GM10248 (cell line): ENCODE measurements around the gene TRMT13.

Source experiments
- CTCF ChIA-PET: fragments of 300-600 bp; sonication (Branson Sonifier 250); formaldehyde crosslinking; extraction: SDS; loops from one replicate; lab custom pipeline; 2021; ENCODE audit warnings: antibody characterized with exemption; lab: Yijun Ruan, JAX
- POLR2A ChIA-PET: fragments of 350-650 bp; sonication (Branson Sonifier 250); formaldehyde crosslinking; extraction: SDS; loops from one replicate; lab custom pipeline; 2020; ENCODE audit warnings: antibody characterized with exemption; lab: Yijun Ruan, JAX
- DNase-seq: peaks from one replicate; pipeline ENCODE4 v3.0.0; 2012; ENCODE audit errors: extremely low spot score
- CTCF ChIP-seq: IDR thresholded peaks from 2 replicates; pipeline ENCODE4 v1.5.1; 2012; ENCODE audit warnings: mild to moderate bottlenecking, low read depth; ENCODE audit errors: extremely low read depth, missing control alignments, control extremely low read depth

TRMT13 gene

GRCh38 chr1:100101564-100101963, 31.4 kb upstream of the TRMT13 start:
- TF ChIP-seq CTCF, result no peak
- POLR2A ChIA-PET, result no interaction called here
- CTCF ChIA-PET, result no interaction called here
- no peak for DNase-seq

- POLR2A ChIA-PET, result no interaction called here
- no peak for DNase-seq
- no peak for TF ChIP-seq CTCF
- CTCF ChIA-PET, result interaction anchor here (1.2 kb wide), 2 partner anchors 9 to 10 kb away, joined by 3 read pairs; no protein-coding TSS in a partner anchor
These were observed 25.3 kb upstream of the TRMT13 start for GRCh38 chr1:100107696-100108095.

- no peak for TF ChIP-seq CTCF
- ChIA-PET POLR2A (no interaction called here), CTCF (interaction anchor here (1.5 kb wide), 1 partner anchor 10 kb away, joined by 3 read pairs; no protein-coding TSS in a partner anchor)
- no peak for DNase-seq
These were observed 23.4 kb upstream of the TRMT13 start for GRCh38 chr1:100109554-100110066.

GRCh38 chr1:100115524-100115923, 17.4 kb upstream of the TRMT13 start:
- ChIA-PET CTCF (interaction anchor here (0.8 to 1.2 kb wide), 3 partner anchors 13 to 24 kb away, joined by 3 to 5 read pairs (median 3); no protein-coding TSS in a partner anchor), POLR2A (no interaction called here)
- no peak for DNase-seq
- no peak for TF ChIP-seq CTCF

GRCh38 chr1:100122177-100122576, 10.8 kb upstream of the TRMT13 start:
- CTCF ChIA-PET, result no interaction called here
- no peak for DNase-seq
- TF ChIP-seq CTCF, result no peak
- POLR2A ChIA-PET, result no interaction called here

- POLR2A ChIA-PET, result no interaction called here
- CTCF ChIA-PET, result interaction anchor here (1.9 kb wide), 1 partner anchor 11 kb away, joined by 5 read pairs; no protein-coding TSS in a partner anchor
- DNase-seq, result no peak
- TF ChIP-seq CTCF, result no peak
These were observed 5.7 kb upstream of the TRMT13 start for GRCh38 chr1:100127226-100127625.

GRCh38 chr1:100130552-100131077, 2.3 kb upstream of the TRMT13 start:
- CTCF ChIA-PET, result interaction anchor here (1.0 kb wide), 1 partner anchor 122 kb away, joined by 3 read pairs; no protein-coding TSS in a partner anchor
- TF ChIP-seq CTCF, result no peak
- POLR2A ChIA-PET, result no interaction called here
- no peak for DNase-seq
